Measurements from ENCODE around the gene SPO11.

GRCh38 chr20:57392512-57393271, 63.1 kb downstream of the SPO11 start:
- TF ChIP-seq EZH2 (IDR thresholded peaks at IDR 0.05; ENCODE audit: low read depth, unreplicated experiment), result no peak
- TF ChIP-seq ZNF114 (CRISPR knock-in tag; IDR thresholded peaks at IDR 0.05), result no peak
- no peak for TF ChIP-seq CTCF (conservative IDR thresholded peaks at IDR 0.05; ENCODE audit: low read depth in 2 of 2)
- TF ChIP-seq EZH2phosphoT487 (IDR thresholded peaks at IDR 0.05; ENCODE audit: unreplicated experiment), result no peak
- no peak for TF ChIP-seq POLR2AphosphoS5 (IDR thresholded peaks at IDR 0.05; ENCODE audit: low read depth)
- no peak for TF ChIP-seq JUNB (IDR thresholded peaks at IDR 0.05; ENCODE audit: unreplicated experiment)
- TF ChIP-seq REST (IDR thresholded peaks at IDR 0.05; ENCODE audit: unreplicated experiment), result no peak
- TF ChIP-seq CREB1 (CRISPR knock-in tag; IDR thresholded peaks at IDR 0.05; ENCODE audit: low read depth), result no peak
- no peak for TF ChIP-seq NANOG (IDR thresholded peaks at IDR 0.05; ENCODE audit: borderline replicate concordance)
- TF ChIP-seq ETS1 (IDR thresholded peaks at IDR 0.05), result no peak
- TF ChIP-seq STAT1 (IDR thresholded peaks at IDR 0.05; ENCODE audit: unreplicated experiment), result no peak

Measured in GM23338 (cell line).